HUES6 (cell line): ENCODE results near the gene TNIK.

Experiments used
- H3K27ac ChIP-seq: 2 replicates; pipeline ENCODE4 v1.7.0; 2013; ENCODE audit warnings: low read depth, mild to moderate bottlenecking, low read length, inconsistent platforms
- H3K27me3 ChIP-seq: 2 replicates; pipeline ENCODE4 v1.6.1; 2013; ENCODE audit warnings: low read length; ENCODE audit not compliant: control insufficient read depth, insufficient read depth
- H3K36me3 ChIP-seq: 2 replicates; pipeline ENCODE4 v1.6.1; 2013; ENCODE audit warnings: low read length; ENCODE audit not compliant: control insufficient read depth, insufficient read depth
- H3K4me1 ChIP-seq: 2 replicates; pipeline ENCODE4 v1.6.1; 2013; ENCODE audit warnings: low read length; ENCODE audit not compliant: control insufficient read depth, insufficient read depth
- H3K4me3 ChIP-seq: 2 replicates; pipeline ENCODE4 v1.5.1; 2013; ENCODE audit warnings: low read depth, low read length
- H3K9ac ChIP-seq: one replicate; pipeline ENCODE4 v1.6.1; 2013; ENCODE audit warnings: mild to moderate bottlenecking, low read length
- H3K9me3 ChIP-seq: 2 replicates; pipeline ENCODE4 v1.6.1; 2013; ENCODE audit warnings: low read depth, low read length; ENCODE audit not compliant: control insufficient read depth, insufficient read depth

TNIK gene

GRCh38 chr3:171491361-171491760 lies 31.2 kb upstream of the TNIK start:
- no peak overlapping the region for H3K27ac ChIP-seq
- no peaks in the 10 kb centered on the region for H3K27me3 ChIP-seq
- H3K4me3 ChIP-seq, result no peak overlapping the region
- no peak overlapping the region for H3K9ac ChIP-seq
- no peaks in the 10 kb centered on the region for H3K36me3 ChIP-seq
- H3K9me3 ChIP-seq, result no peaks in the 10 kb centered on the region
- H3K4me1 ChIP-seq, result no peaks in the 10 kb centered on the region

- Histone ChIP-seq H3K4me3 (no peak overlapping the region), H3K27ac (no peak overlapping the region), H3K9ac (no peak overlapping the region), H3K9me3 (no peaks in the 10 kb centered on the region), H3K36me3 (no peaks in the 10 kb centered on the region), H3K27me3 (no peaks in the 10 kb centered on the region), H3K4me1 (no peaks in the 10 kb centered on the region)
Observed at GRCh38 chr3:171490901-171491300, 30.7 kb upstream of the TNIK start.

- Histone ChIP-seq H3K9ac (no peak overlapping the region), H3K9me3 (no peaks in the 10 kb centered on the region), H3K4me3 (no peak overlapping the region), H3K27me3 (no peaks in the 10 kb centered on the region), H3K36me3 (no peaks in the 10 kb centered on the region), H3K4me1 (no peaks in the 10 kb centered on the region), H3K27ac (no peak overlapping the region)
Observed at GRCh38 chr3:171489348-171489747, 29.1 kb upstream of the TNIK start.

GRCh38 chr3:171488479-171488878 lies 28.3 kb upstream of the TNIK start:
- H3K4me3 ChIP-seq, result no peak overlapping the region
- no peaks in the 10 kb centered on the region for H3K36me3 ChIP-seq
- no peaks in the 10 kb centered on the region for H3K9me3 ChIP-seq
- H3K27ac ChIP-seq, result no peak overlapping the region
- H3K27me3 ChIP-seq, result no peaks in the 10 kb centered on the region
- H3K4me1 ChIP-seq, result no peaks in the 10 kb centered on the region
- H3K9ac ChIP-seq, result no peak overlapping the region

GRCh38 chr3:171487382-171487781 lies 27.2 kb upstream of the TNIK start:
- H3K9me3 ChIP-seq, result no peaks in the 10 kb centered on the region
- H3K36me3 ChIP-seq, result no peaks in the 10 kb centered on the region
- H3K27me3 ChIP-seq, result no peaks in the 10 kb centered on the region
- H3K4me1 ChIP-seq, result no peaks in the 10 kb centered on the region
- no peak overlapping the region for H3K4me3 ChIP-seq
- no peak overlapping the region for H3K27ac ChIP-seq
- H3K9ac ChIP-seq, result no peak overlapping the region

GRCh38 chr3:171485338-171485737 lies 25.1 kb upstream of the TNIK start:
- Histone ChIP-seq H3K9me3 (no peaks in the 10 kb centered on the region), H3K36me3 (no peaks in the 10 kb centered on the region), H3K9ac (no peak overlapping the region), H3K4me1 (no peaks in the 10 kb centered on the region), H3K27me3 (no peaks in the 10 kb centered on the region), H3K4me3 (no peak overlapping the region), H3K27ac (no peak overlapping the region)

GRCh38 chr3:171481011-171481410 lies 20.8 kb upstream of the TNIK start:
- Histone ChIP-seq H3K4me3 (no peak overlapping the region), H3K27ac (no peak overlapping the region), H3K4me1 (no peaks in the 10 kb centered on the region), H3K9ac (no peak overlapping the region), H3K27me3 (no peaks in the 10 kb centered on the region), H3K36me3 (no peaks in the 10 kb centered on the region), H3K9me3 (no peaks in the 10 kb centered on the region)

GRCh38 chr3:171480526-171480925 lies 20.3 kb upstream of the TNIK start:
- H3K9ac ChIP-seq, result no peak overlapping the region
- no peak overlapping the region for H3K27ac ChIP-seq
- no peaks in the 10 kb centered on the region for H3K4me1 ChIP-seq
- H3K4me3 ChIP-seq, result no peak overlapping the region
- H3K9me3 ChIP-seq, result no peaks in the 10 kb centered on the region
- no peaks in the 10 kb centered on the region for H3K27me3 ChIP-seq
- H3K36me3 ChIP-seq, result no peaks in the 10 kb centered on the region

GRCh38 chr3:171476532-171477102 lies 16.4 kb upstream of the TNIK start:
- Histone ChIP-seq H3K36me3 (no peaks in the 10 kb centered on the region), H3K27me3 (no peaks in the 10 kb centered on the region), H3K9me3 (no peaks in the 10 kb centered on the region), H3K27ac (no peak overlapping the region), H3K9ac (no peak overlapping the region), H3K4me1 (no peaks in the 10 kb centered on the region), H3K4me3 (no peak overlapping the region)

- no peaks in the 10 kb centered on the region for H3K9me3 ChIP-seq
- H3K27me3 ChIP-seq, result no peaks in the 10 kb centered on the region
Observed at GRCh38 chr3:171472552-171472951, 12.3 kb upstream of the TNIK start.

GRCh38 chr3:171470714-171471227 lies 10.6 kb upstream of the TNIK start:
- Histone ChIP-seq H3K4me1 (no peaks in the 10 kb centered on the region), H3K4me3 (no peak overlapping the region), H3K9ac (no peak overlapping the region), H3K27ac (no peak overlapping the region), H3K36me3 (no peaks in the 10 kb centered on the region), H3K9me3 (no peaks in the 10 kb centered on the region), H3K27me3 (no peaks in the 10 kb centered on the region)

More at GRCh38 chr3:171472552-171472951, 12.3 kb upstream of the TNIK start:
- no peak overlapping the region for H3K27ac ChIP-seq
- H3K36me3 ChIP-seq, result no peaks in the 10 kb centered on the region
- H3K4me1 ChIP-seq, result no peaks in the 10 kb centered on the region
- no peak overlapping the region for H3K9ac ChIP-seq
- H3K4me3 ChIP-seq, result no peak overlapping the region

GRCh38 chr3:171469376-171469775 lies 9.2 kb upstream of the TNIK start:
- Histone ChIP-seq H3K27ac (no peak overlapping the region), H3K36me3 (no peaks in the 10 kb centered on the region), H3K9me3 (no peaks in the 10 kb centered on the region), H3K9ac (no peak overlapping the region), H3K4me1 (no peaks in the 10 kb centered on the region), H3K4me3 (no peak overlapping the region), H3K27me3 (no peaks in the 10 kb centered on the region)
